HepG2 (cell line): ENCODE data around the gene PFKL. TPM values are rescaled to one million over a fixed set of nuclear protein-coding genes. Genes with fewer than 3 reads are reported as not detected.

Source experiments
- ATAC-seq: fragments of 200-7000 bp; cut with Tn5 transposase; 3 replicates; pipeline ENCODE4 v1.9.1; 2020; ENCODE audit warnings: mild to moderate bottlenecking, moderate library complexity
- BruUV-seq: library from RNA; stranded (reverse); fragments of 400-500 nt; replicated peaks from 2 replicates; lab custom pipeline; 2021; lab: Mats Ljungman, UMichigan
- CTCF ChIA-PET: fragments of 300-600 bp; formaldehyde crosslinking; extraction: SDS; loops from one replicate; lab custom pipeline; 2021; ENCODE audit warnings: low total read pairs, inconsistent platforms, low intra/inter-chr PET ratio; lab: Yijun Ruan, JAX
- POLR2A ChIA-PET: fragments of 350-600 bp; sonication (Branson Sonifier 250); formaldehyde crosslinking; loops from one replicate; lab custom pipeline; 2020; ENCODE audit warnings: antibody characterized with exemption, inconsistent platforms; lab: Yijun Ruan, JAX
- DNase-seq: peaks from one replicate; pipeline ENCODE4 v3.0.0-alpha.2; 2015; ENCODE audit warnings: low spot score
- FAIRE-seq: peaks from 3 replicates; lab custom pipeline; 2011; peaks lifted over from hg19 to GRCh38; lab: Jason Lieb, UNC
- H2AFZ ChIP-seq: one replicate; pipeline ENCODE4 v1.6.1; 2011; ENCODE audit warnings: low read length, inconsistent platforms
- H3K27ac ChIP-seq: fragments of 300-600 bp; 3 replicates; pipeline ENCODE4 v1.8.0; 2011; ENCODE audit warnings: mixed run types, mild to moderate bottlenecking, mixed read lengths, low read length, inconsistent platforms; ENCODE audit not compliant: insufficient read depth; ENCODE audit errors: extremely low read length
- H3K27me3 ChIP-seq, 2 experiments: fragments of 200-600 bp in 1 of 2; 2 replicates in 1 of 2; 3 replicates in 1 of 2; pipeline versions ENCODE4 v1.6.0 to v1.8.0; 2011; ENCODE audit warnings: low read length in 2 of 2, mild to moderate bottlenecking in 2 of 2, moderate library complexity in 2 of 2, inconsistent platforms in 1 of 2; ENCODE audit not compliant: insufficient read depth in 2 of 2, control insufficient read depth in 1 of 2
- H3K36me3 ChIP-seq, 2 experiments: fragments of 200-600 bp in 1 of 2; replicated peaks in 1 of 2; 2 replicates in 1 of 2; 3 replicates in 1 of 2; pipeline versions ENCODE4 v1.5.1 to v1.8.0; 2011; ENCODE audit warnings: low read length in 2 of 2, inconsistent platforms in 1 of 2; ENCODE audit not compliant: insufficient read depth in 2 of 2, control insufficient read depth in 1 of 2
- H3K4me1 ChIP-seq: 2 replicates; pipeline ENCODE4 v1.5.1; 2012; ENCODE audit warnings: low read length, inconsistent platforms; ENCODE audit not compliant: insufficient read depth
- H3K4me2 ChIP-seq: 2 replicates; pipeline ENCODE4 v1.6.0; 2011; ENCODE audit warnings: low read depth, low read length, inconsistent platforms
- H3K4me3 ChIP-seq, 3 experiments: fragments of 200-600 bp in 1 of 3; sonication (generic), shearing (Covaris generic) in 1 of 3; replicated peaks in 1 of 3; 2 replicates each; pipeline ENCODE4 v1.5.1; 2011 to 2016; ENCODE audit warnings: low read length in 3 of 3, inconsistent platforms in 2 of 3, low read depth in 2 of 3, mild to moderate bottlenecking in 2 of 3, control low read depth in 1 of 3, mixed read lengths in 1 of 3; ENCODE audit not compliant: insufficient read depth in 1 of 3
- H3K79me2 ChIP-seq: one replicate; pipeline ENCODE4 v1.6.1; 2011; ENCODE audit warnings: low read length, inconsistent platforms; ENCODE audit not compliant: insufficient read depth
- H3K9ac ChIP-seq: 2 replicates; pipeline ENCODE4 v1.6.0; 2011; ENCODE audit warnings: mild to moderate bottlenecking, low read depth, low read length, inconsistent platforms; ENCODE audit not compliant: insufficient read depth
- H3K9me3 ChIP-seq: 2 replicates; pipeline ENCODE4 v1.5.1; 2012; ENCODE audit warnings: mild to moderate bottlenecking, low read length
- H4K20me1 ChIP-seq: 2 replicates; pipeline ENCODE4 v1.6.0; 2011; ENCODE audit warnings: inconsistent platforms, mild to moderate bottlenecking, low read length, moderate library complexity; ENCODE audit not compliant: insufficient read depth
- HNRNPL ChIP-seq: fragments of 200-400 bp; formaldehyde crosslinking; IDR thresholded peaks from 2 replicates; pipeline ENCODE4 v1.6.1; 2017; ENCODE audit warnings: mild to moderate bottlenecking, low read depth, low read length
- JARID2 ChIP-seq: sonication (generic); formaldehyde crosslinking; IDR thresholded peaks from 2 replicates; pipeline ENCODE4 v1.8.1; 2023; ENCODE audit warnings: missing genetic modification reagents, inconsistent platforms; ENCODE audit not compliant: insufficient replicate concordance
- NKX3-1 ChIP-seq: sonication (generic); formaldehyde crosslinking; IDR thresholded peaks from 2 replicates; pipeline ENCODE4 v1.5.0; 2020; ENCODE audit warnings: missing genetic modification reagents
- ZNF232 ChIP-seq: sonication (generic); formaldehyde crosslinking; IDR thresholded peaks from 2 replicates; pipeline ENCODE4 v1.4.0; 2020; ENCODE audit warnings: missing genetic modification reagents, borderline replicate concordance
- ZNF547 ChIP-seq: sonication (generic); formaldehyde crosslinking; IDR thresholded peaks from 2 replicates; pipeline ENCODE4 v1.5.1; 2020; ENCODE audit warnings: mild to moderate bottlenecking, missing genetic modification reagents
- ZSCAN31 ChIP-seq: sonication (generic); formaldehyde crosslinking; IDR thresholded peaks from 2 replicates; pipeline ENCODE4 v1.5.0; 2020; ENCODE audit warnings: low read depth, mild to moderate bottlenecking, missing genetic modification reagents
- WGBS: methylation state at CpG from one replicate; pipeline ENCODE4 v1.1.6; 2017; ENCODE audit warnings: low lambda C conversion rate; 5-methylcytosine and 5-hydroxymethylcytosine counted together
- in situ Hi-C: cut with HindIII; loops from 2 replicates; pipeline ENCODE4 v1.10.0; 2017; ENCODE audit warnings: low pct_unique_long_range_greater_than_20kb; ENCODE audit not compliant: extremely low pct_ligation_motif_present
- intact Hi-C: fragments of 100-400 bp; cut with micrococcal nuclease; formaldehyde crosslinking; loops from one replicate; pipeline ENCODE4 v1.10.0; 2022; ENCODE audit not compliant: unreplicated experiment
- polyA plus RNA-seq, 8 experiments: library from polyadenylated mRNA; depleted of rRNA in 3 of 8; stranded (reverse) in 7 of 8; unstranded in 1 of 8; fragments of >200 nt; fragmentation: Illumina TruSeq in 4 of 8; extraction: Trizol in 4 of 8; gene quantifications; 2 replicates each; pipeline versions ENCODE4 v1.2.1 to v1.2.3, GENCODE V29; 2011 to 2016; ENCODE audit warnings: low read depth in 4 of 8, missing spikeins in 1 of 8, mixed read lengths in 1 of 8; ENCODE audit not compliant: insufficient read depth in 1 of 8
- total RNA-seq, 5 experiments: library from RNA; depleted of rRNA; stranded (reverse); fragments of >200 nt; fragmentation: Illumina TruSeq; extraction: Trizol; gene quantifications; 2 replicates each; pipeline ENCODE4 v1.2.3, GENCODE V29; 2016; ENCODE audit warnings: low read depth in 1 of 5
- TF ChIP-seq, protein P1 (sequence below): sonication (generic); formaldehyde crosslinking; IDR thresholded peaks from 2 replicates; pipeline ENCODE4 v1.5.0; 2020; ENCODE audit warnings: mild to moderate bottlenecking, missing genetic modification reagents
- TF ChIP-seq, protein P2 (sequence below): sonication (generic); formaldehyde crosslinking; IDR thresholded peaks from 2 replicates; pipeline ENCODE4 v1.4.0; 2020; ENCODE audit warnings: missing genetic modification reagents
- TF ChIP-seq, protein P3 (sequence below): sonication (generic); formaldehyde crosslinking; IDR thresholded peaks from 2 replicates; pipeline ENCODE4 v1.4.0; 2020; ENCODE audit warnings: mild to moderate bottlenecking, missing genetic modification reagents

PFKL gene
- total and polyA plus RNA-seq, 2 of the 13 experiments (the other 11 are each of a cell fraction or from before 2014, with no cell fraction given): 92.8 to 106 TPM

DNA sequence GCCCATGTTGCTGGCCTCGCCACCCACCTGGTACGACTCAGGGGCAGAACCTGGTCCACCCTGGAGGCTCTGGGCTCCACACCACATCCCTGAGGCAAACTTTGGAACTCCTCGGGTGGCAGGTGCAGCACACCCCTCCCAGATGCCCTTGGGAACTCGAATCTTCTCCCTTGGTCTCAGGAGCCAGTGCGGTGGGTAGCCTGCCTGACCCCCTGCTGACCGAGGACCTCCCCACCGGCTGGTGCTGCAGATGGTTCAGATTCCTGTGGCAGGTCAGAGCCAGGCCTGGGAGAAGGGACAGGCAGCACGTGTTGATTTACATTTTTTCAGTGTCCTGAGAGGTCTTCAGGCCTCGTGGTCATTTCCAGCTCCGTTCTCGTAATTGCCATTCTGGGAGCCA, 45.6 kb downstream of the PFKL start:
- H3K27ac ChIP-seq: no peak overlapping the region
- FAIRE-seq: no peak
- peaks cover 29% of the 10 kb centered on the region for H3K4me1 ChIP-seq
- ChIA-PET CTCF (no interaction called here), POLR2A (no interaction called here)
- DNase-seq: no peak
- intact Hi-C loops: no loop called here
- H3K36me3 ChIP-seq: no peaks in the 10 kb centered on the region
- no peaks in the 10 kb centered on the region for H3K79me2 ChIP-seq
- 18% methylated on average over 4 of the region's 11 CpGs for WGBS
- H3K27me3 ChIP-seq: peaks cover 3 to 16% of the 10 kb centered on the region in 2 experiments; a peak in 3 of 5 replicates
- no peak for ATAC-seq
- H2AFZ ChIP-seq: no peak overlapping the region
- H3K9ac ChIP-seq: no peak overlapping the region
- peak overlapping the region; percentile 28; the same call in 1 of the 2 replicates for H3K4me2 ChIP-seq
- TF ChIP-seq NKX3-1 (CRISPR knock-in tag) (no peak), ZSCAN31 (CRISPR knock-in tag) (no peak), ZNF547 (CRISPR knock-in tag) (no peak), ZNF232 (CRISPR knock-in tag) (no peak), JARID2 (CRISPR knock-in tag) (no peak), HNRNPL (no peak)
- TF ChIP-seq, protein P1, sequence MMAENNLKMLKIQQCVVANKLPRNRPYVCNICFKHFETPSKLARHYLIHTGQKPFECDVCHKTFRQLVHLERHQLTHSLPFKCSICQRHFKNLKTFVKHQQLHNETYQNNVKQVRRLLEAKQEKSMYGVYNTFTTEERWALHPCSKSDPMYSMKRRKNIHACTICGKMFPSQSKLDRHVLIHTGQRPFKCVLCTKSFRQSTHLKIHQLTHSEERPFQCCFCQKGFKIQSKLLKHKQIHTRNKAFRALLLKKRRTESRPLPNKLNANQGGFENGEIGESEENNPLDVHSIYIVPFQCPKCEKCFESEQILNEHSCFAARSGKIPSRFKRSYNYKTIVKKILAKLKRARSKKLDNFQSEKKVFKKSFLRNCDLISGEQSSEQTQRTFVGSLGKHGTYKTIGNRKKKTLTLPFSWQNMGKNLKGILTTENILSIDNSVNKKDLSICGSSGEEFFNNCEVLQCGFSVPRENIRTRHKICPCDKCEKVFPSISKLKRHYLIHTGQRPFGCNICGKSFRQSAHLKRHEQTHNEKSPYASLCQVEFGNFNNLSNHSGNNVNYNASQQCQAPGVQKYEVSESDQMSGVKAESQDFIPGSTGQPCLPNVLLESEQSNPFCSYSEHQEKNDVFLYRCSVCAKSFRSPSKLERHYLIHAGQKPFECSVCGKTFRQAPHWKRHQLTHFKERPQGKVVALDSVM: no peak
- TF ChIP-seq, protein P2, sequence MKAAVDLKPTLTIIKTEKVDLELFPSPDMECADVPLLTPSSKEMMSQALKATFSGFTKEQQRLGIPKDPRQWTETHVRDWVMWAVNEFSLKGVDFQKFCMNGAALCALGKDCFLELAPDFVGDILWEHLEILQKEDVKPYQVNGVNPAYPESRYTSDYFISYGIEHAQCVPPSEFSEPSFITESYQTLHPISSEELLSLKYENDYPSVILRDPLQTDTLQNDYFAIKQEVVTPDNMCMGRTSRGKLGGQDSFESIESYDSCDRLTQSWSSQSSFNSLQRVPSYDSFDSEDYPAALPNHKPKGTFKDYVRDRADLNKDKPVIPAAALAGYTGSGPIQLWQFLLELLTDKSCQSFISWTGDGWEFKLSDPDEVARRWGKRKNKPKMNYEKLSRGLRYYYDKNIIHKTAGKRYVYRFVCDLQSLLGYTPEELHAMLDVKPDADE (CRISPR knock-in tag): no peak
- TF ChIP-seq, protein P3, sequence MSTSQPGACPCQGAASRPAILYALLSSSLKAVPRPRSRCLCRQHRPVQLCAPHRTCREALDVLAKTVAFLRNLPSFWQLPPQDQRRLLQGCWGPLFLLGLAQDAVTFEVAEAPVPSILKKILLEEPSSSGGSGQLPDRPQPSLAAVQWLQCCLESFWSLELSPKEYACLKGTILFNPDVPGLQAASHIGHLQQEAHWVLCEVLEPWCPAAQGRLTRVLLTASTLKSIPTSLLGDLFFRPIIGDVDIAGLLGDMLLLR: no peak
- H3K4me3 ChIP-seq: no peak overlapping the region
- no TSS peak for BruUV-seq
- no peaks in the 10 kb centered on the region for H4K20me1 ChIP-seq
- no peaks in the 10 kb centered on the region for H3K9me3 ChIP-seq
- in situ Hi-C loops: no loop called here
